Endothelial cell (in vitro differentiated cells): ENCODE results near the gene NEBL. TPM values are rescaled to one million over a fixed set of nuclear protein-coding genes. Genes with fewer than 3 reads are reported as not detected.

Source experiments
- DNase-seq: peaks from one replicate; pipeline ENCODE4 v3.0.0; 2021; ENCODE audit warnings: low spot score
- H3K27ac Mint-ChIP-seq: one replicate; pipeline ENCODE4 v1.8.0; 2021; ENCODE audit warnings: mixed read lengths, inconsistent platforms; ENCODE audit not compliant: unreplicated experiment
- H3K27me3 Mint-ChIP-seq: one replicate; pipeline ENCODE4 v1.8.0; 2021; ENCODE audit warnings: mild to moderate bottlenecking, moderate library complexity, mixed read lengths, inconsistent platforms; ENCODE audit not compliant: unreplicated experiment
- H3K36me3 Mint-ChIP-seq: one replicate; pipeline ENCODE4 v1.8.0; 2021; ENCODE audit warnings: mild to moderate bottlenecking, low read depth, mixed read lengths, inconsistent platforms; ENCODE audit not compliant: unreplicated experiment
- H3K4me1 Mint-ChIP-seq: one replicate; pipeline ENCODE4 v1.8.0; 2021; ENCODE audit warnings: mild to moderate bottlenecking, mixed read lengths, inconsistent platforms; ENCODE audit not compliant: unreplicated experiment
- H3K4me3 Mint-ChIP-seq: one replicate; pipeline ENCODE4 v1.8.0; 2021; ENCODE audit warnings: mild to moderate bottlenecking, mixed read lengths, inconsistent platforms; ENCODE audit not compliant: unreplicated experiment
- H3K9me3 Mint-ChIP-seq: one replicate; pipeline ENCODE4 v1.8.0; 2021; ENCODE audit warnings: mixed read lengths, inconsistent platforms; ENCODE audit not compliant: unreplicated experiment
- total RNA-seq: library from RNA; stranded (reverse); fragmentation: NEBNext Ultra II Directional; extraction: Animal tissue kit (Norgen Biotek cat#: 25700); gene quantifications from one replicate; pipeline ENCODE4 v1.2.1, GENCODE V29; 2021; ENCODE audit not compliant: unreplicated experiment
- TF ChIP-seq, protein P1 (sequence below): fragments of 200-600 bp; sonication (generic); IDR thresholded peaks from one replicate; pipeline ENCODE4 v1.5.0; 2021; ENCODE audit warnings: antibody characterized with exemption; ENCODE audit not compliant: unreplicated experiment

The NEBL gene
- total RNA-seq, 1 donor from 2014 or later = 1.7 TPM

DNA sequence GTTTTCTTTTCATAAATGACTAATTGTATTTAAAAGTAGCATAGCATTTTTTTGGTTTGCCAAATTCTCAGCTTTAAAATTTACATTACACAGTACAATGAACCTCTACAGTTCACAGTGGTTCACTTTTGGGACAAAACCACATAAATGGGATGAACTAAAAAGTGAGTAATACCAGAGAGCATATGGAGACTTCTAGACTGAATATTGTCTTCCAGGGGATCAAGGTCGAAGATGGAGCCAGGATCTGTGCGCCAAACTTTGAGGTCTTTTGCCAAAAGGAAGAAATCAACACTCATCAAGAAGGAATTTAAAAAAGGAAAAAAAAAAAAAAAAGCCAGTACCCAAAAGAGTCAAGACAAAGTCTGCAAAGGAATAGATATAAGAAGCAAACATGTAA, 87.5 kb downstream of the NEBL start:
- Mint-ChIP-seq H3K36me3 (no peaks in the 10 kb centered on the region), H3K4me1 (no peaks in the 10 kb centered on the region), H3K4me3 (no peak overlapping the region), H3K27ac (no peak overlapping the region), H3K27me3 (no peaks in the 10 kb centered on the region), H3K9me3 (no peaks in the 10 kb centered on the region)
- DNase-seq = no peak
- TF ChIP-seq, protein P1, sequence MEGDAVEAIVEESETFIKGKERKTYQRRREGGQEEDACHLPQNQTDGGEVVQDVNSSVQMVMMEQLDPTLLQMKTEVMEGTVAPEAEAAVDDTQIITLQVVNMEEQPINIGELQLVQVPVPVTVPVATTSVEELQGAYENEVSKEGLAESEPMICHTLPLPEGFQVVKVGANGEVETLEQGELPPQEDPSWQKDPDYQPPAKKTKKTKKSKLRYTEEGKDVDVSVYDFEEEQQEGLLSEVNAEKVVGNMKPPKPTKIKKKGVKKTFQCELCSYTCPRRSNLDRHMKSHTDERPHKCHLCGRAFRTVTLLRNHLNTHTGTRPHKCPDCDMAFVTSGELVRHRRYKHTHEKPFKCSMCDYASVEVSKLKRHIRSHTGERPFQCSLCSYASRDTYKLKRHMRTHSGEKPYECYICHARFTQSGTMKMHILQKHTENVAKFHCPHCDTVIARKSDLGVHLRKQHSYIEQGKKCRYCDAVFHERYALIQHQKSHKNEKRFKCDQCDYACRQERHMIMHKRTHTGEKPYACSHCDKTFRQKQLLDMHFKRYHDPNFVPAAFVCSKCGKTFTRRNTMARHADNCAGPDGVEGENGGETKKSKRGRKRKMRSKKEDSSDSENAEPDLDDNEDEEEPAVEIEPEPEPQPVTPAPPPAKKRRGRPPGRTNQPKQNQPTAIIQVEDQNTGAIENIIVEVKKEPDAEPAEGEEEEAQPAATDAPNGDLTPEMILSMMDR = no peak

DNA sequence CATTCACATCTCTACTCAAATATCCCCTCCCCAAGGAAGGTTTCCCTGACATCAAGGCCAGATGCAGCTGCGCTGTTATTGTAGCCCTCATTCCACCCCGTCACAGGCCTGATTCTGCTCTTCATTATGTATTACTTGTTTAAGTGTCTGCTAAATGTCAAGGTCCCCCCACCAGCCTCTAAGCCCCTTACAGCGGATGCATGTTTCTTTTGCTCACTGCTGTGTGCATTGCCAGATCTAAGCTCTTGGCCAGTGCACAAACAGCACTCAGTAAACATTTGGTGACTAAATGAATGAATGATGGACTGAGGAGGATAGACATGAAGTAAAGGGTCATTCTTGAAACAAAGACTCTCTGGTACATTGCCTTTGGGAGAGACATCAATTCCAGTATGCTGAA, 90.6 kb downstream of the NEBL start:
- H3K4me1 Mint-ChIP-seq = no peaks in the 10 kb centered on the region
- no peaks in the 10 kb centered on the region for H3K9me3 Mint-ChIP-seq
- TF ChIP-seq, protein P1 = no peak
- H3K27ac Mint-ChIP-seq = no peak overlapping the region
- H3K27me3 Mint-ChIP-seq = no peaks in the 10 kb centered on the region
- no peak for DNase-seq
- H3K36me3 Mint-ChIP-seq = no peaks in the 10 kb centered on the region
- no peak overlapping the region for H3K4me3 Mint-ChIP-seq

DNA sequence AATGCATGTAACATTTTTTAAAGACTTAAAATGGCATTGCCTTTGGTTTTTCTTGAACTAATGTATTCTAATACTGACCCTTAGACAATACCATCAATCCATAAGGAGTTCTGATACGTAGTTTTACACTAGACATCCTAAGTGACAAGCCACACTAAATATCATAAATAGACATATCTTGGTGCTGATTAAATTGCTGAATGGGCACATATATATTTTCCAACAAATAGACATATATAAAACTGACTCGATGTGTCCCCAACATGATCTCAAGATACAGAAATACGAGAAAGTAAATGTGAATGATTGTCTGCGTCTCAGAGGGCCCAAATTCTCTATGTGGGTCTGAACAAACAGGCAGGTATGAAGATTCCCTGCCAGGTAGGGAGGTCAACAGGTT, 99.8 kb downstream of the NEBL start:
- H3K36me3 Mint-ChIP-seq = no peaks in the 10 kb centered on the region
- no peak overlapping the region for H3K4me3 Mint-ChIP-seq
- no peaks in the 10 kb centered on the region for H3K27me3 Mint-ChIP-seq
- DNase-seq = no peak
- H3K9me3 Mint-ChIP-seq = no peaks in the 10 kb centered on the region
- H3K27ac Mint-ChIP-seq = no peak overlapping the region
- no peaks in the 10 kb centered on the region for H3K4me1 Mint-ChIP-seq
- TF ChIP-seq, protein P1 = no peak

DNA sequence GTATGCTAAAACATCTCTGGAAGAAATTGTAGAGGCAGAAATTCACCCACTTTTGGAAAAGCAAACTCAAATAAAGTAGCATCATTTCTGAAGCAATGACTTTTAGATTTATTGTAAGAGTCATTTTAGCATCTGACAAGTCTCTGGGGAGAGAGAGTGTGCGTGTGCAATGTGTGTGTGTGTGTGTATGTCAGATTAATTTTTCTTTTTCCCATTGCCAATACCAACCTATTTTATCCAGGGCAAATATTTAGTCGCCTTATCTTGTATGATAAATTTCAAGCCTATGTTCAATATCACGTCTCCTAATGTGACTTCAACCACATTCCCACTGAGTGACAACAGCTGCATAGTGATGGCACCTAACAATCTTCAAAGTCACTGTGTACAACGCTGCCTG, 101.7 kb downstream of the NEBL start:
- no peaks in the 10 kb centered on the region for H3K9me3 Mint-ChIP-seq
- H3K36me3 Mint-ChIP-seq = no peaks in the 10 kb centered on the region
- no peaks in the 10 kb centered on the region for H3K27me3 Mint-ChIP-seq
- TF ChIP-seq, protein P1 = no peak
- no peak for DNase-seq
- no peaks in the 10 kb centered on the region for H3K4me1 Mint-ChIP-seq
- no peak overlapping the region for H3K4me3 Mint-ChIP-seq
- H3K27ac Mint-ChIP-seq = no peak overlapping the region

DNA sequence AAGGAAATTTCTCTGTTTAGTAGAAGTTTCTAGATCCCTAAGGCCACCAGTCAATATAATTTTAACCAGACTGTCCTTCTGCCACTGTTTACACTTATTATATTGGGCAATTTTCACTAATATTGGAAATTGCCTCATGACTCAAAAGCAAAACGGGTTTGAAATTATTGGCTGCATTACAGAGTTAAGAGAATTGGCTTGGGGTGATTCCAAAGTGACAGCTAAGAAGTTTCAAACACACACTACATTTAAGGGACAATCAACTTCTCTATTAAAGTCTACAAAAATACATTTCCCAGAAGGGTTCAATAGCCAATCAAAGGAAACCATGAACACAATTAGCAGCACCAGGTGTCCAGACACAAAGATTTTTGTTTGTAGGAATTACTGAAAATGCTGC, 111.9 kb downstream of the NEBL start:
- Mint-ChIP-seq H3K36me3 (no peaks in the 10 kb centered on the region), H3K9me3 (no peaks in the 10 kb centered on the region), H3K4me1 (no peaks in the 10 kb centered on the region), H3K27ac (no peak overlapping the region), H3K27me3 (no peaks in the 10 kb centered on the region), H3K4me3 (no peak overlapping the region)
- TF ChIP-seq, protein P1 = no peak
- DNase-seq = no peak
